CD14-positive monocyte (primary cell): Measurements from ENCODE around the gene IL18BP. TPM values are rescaled to one million over a fixed set of nuclear protein-coding genes. Genes with fewer than 3 reads are reported as not detected.

Experiments
- DNase-seq, 3 donors: peaks; one replicate each; pipeline ENCODE4 v3.0.0-alpha.2; 2011 to 2022
- H2AFZ ChIP-seq: 2 replicates; pipeline ENCODE4 v1.6.0; 2012; ENCODE audit warnings: mild to moderate bottlenecking, low read depth, low read length, inconsistent platforms; ENCODE audit not compliant: insufficient read depth, poor library complexity, severe bottlenecking
- H3K27ac ChIP-seq, 2 donors: 1 replicate in 1 of 2; 2 replicates in 1 of 2; pipeline ENCODE4 v1.5.1; 2012 to 2013; ENCODE audit warnings: low read length in 2 of 2, control low read depth in 1 of 2, inconsistent platforms in 1 of 2, low read depth in 1 of 2, mild to moderate bottlenecking in 1 of 2
- H3K27me3 ChIP-seq, 2 donors: one replicate each; pipeline versions ENCODE4 v1.6.0 to v1.6.1; 2011 to 2013; ENCODE audit warnings: low read length in 2 of 2; ENCODE audit not compliant: control insufficient read depth in 2 of 2, insufficient read depth in 2 of 2
- H3K36me3 ChIP-seq, 2 donors: replicated peaks in 1 of 2; 1 replicate in 1 of 2; 2 replicates in 1 of 2; pipeline versions ENCODE4 v1.5.1 to v1.6.1; 2012 to 2013; ENCODE audit warnings: low read length in 2 of 2, control low read depth in 1 of 2, inconsistent platforms in 1 of 2, mild to moderate bottlenecking in 1 of 2; ENCODE audit not compliant: insufficient read depth in 2 of 2, control insufficient read depth in 1 of 2
- H3K4me1 ChIP-seq, 2 donors: 1 replicate in 1 of 2; 2 replicates in 1 of 2; pipeline versions ENCODE4 v1.5.1 to v1.6.1; 2012 to 2013; ENCODE audit warnings: low read length in 2 of 2, control low read depth in 1 of 2, inconsistent platforms in 1 of 2, mild to moderate bottlenecking in 1 of 2, moderate library complexity in 1 of 2; ENCODE audit not compliant: insufficient read depth in 2 of 2, control insufficient read depth in 1 of 2
- H3K4me2 ChIP-seq: replicated peaks from 2 replicates; pipeline ENCODE3; 2012; ENCODE audit warnings: low read length, moderate library complexity, mild to moderate bottlenecking; ENCODE audit not compliant: poor library complexity, severe bottlenecking; ENCODE audit errors: extremely low read depth
- H3K4me3 ChIP-seq, 3 experiments: fragments of 200-600 bp in 1 of 3; sonication (generic) in 1 of 3; replicated peaks in 1 of 3; 1 replicate in 2 of 3; 2 replicates in 1 of 3; pipeline ENCODE4 v1.5.1; 2011 to 2013; ENCODE audit warnings: low read length in 3 of 3, mild to moderate bottlenecking in 3 of 3, control low read depth in 2 of 3, low read depth in 2 of 3, inconsistent platforms in 1 of 3, moderate library complexity in 1 of 3
- H3K79me2 ChIP-seq: 2 replicates; pipeline ENCODE4 v1.6.0; 2012; ENCODE audit warnings: mild to moderate bottlenecking, control low read depth, inconsistent platforms, low read length, moderate library complexity; ENCODE audit not compliant: insufficient read depth
- H3K9ac ChIP-seq: 2 replicates; pipeline ENCODE4 v1.6.0; 2017; ENCODE audit warnings: low read length, mild to moderate bottlenecking; ENCODE audit not compliant: insufficient read depth, poor library complexity, severe bottlenecking
- H3K9me3 ChIP-seq, 2 donors: replicated peaks in 1 of 2; 1 replicate in 1 of 2; 2 replicates in 1 of 2; pipeline versions ENCODE4 v1.5.1 to v1.6.1; 2012 to 2013; ENCODE audit warnings: low read length in 2 of 2, control low read depth in 1 of 2; ENCODE audit not compliant: control insufficient read depth in 1 of 2, insufficient read depth in 1 of 2
- H4K20me1 ChIP-seq: 2 replicates; pipeline ENCODE4 v1.6.0; 2012; ENCODE audit warnings: mild to moderate bottlenecking, low read length, control low read depth, moderate library complexity; ENCODE audit not compliant: insufficient read depth
- H3K27ac Mint-ChIP-seq, 7 donors: one replicate each; pipeline ENCODE4 v1.8.0; 2020; ENCODE audit warnings: mild to moderate bottlenecking in 7 of 7, mixed read lengths in 7 of 7, moderate library complexity in 6 of 7, inconsistent platforms in 2 of 7
- H3K27me3 Mint-ChIP-seq, 3 donors: one replicate each; pipeline ENCODE4 v1.8.0; 2021 to 2022; ENCODE audit warnings: low read depth in 3 of 3, mild to moderate bottlenecking in 3 of 3, mixed read lengths in 3 of 3, moderate library complexity in 3 of 3, inconsistent platforms in 1 of 3
- H3K36me3 Mint-ChIP-seq, 2 donors: one replicate each; pipeline ENCODE4 v1.8.0; 2020; ENCODE audit warnings: mixed read lengths in 2 of 2, inconsistent platforms in 1 of 2, mild to moderate bottlenecking in 1 of 2
- H3K4me1 Mint-ChIP-seq: one replicate; pipeline ENCODE4 v1.8.0; 2020; ENCODE audit warnings: mild to moderate bottlenecking, mixed read lengths
- H3K4me3 Mint-ChIP-seq, 2 donors: one replicate each; pipeline ENCODE4 v1.8.0; 2020; ENCODE audit warnings: mild to moderate bottlenecking in 2 of 2, mixed read lengths in 2 of 2, moderate library complexity in 1 of 2
- H3K9me3 Mint-ChIP-seq, 7 donors: one replicate each; pipeline ENCODE4 v1.8.0; 2020 to 2022; ENCODE audit warnings: mixed read lengths in 7 of 7, mild to moderate bottlenecking in 6 of 7, moderate library complexity in 6 of 7, inconsistent platforms in 2 of 7
- WGBS: methylation state at CpG from one replicate; pipeline ENCODE4 v1.1.5; 2013; ENCODE audit warnings: missing lambda C conversion rate; ENCODE audit not compliant: insufficient coverage; 5-methylcytosine and 5-hydroxymethylcytosine counted together
- intact Hi-C, 2 donors: fragments of 100-400 bp; cut with micrococcal nuclease; formaldehyde crosslinking; loops; one replicate each; pipeline versions ENCODE4 v1.15.0 to v1.15.1; 2023
- polyA plus RNA-seq, 3 donors: library from polyadenylated mRNA; depleted of rRNA in 1 of 3; unstranded in 2 of 3; stranded (reverse) in 1 of 3; fragments of 300-500 nt in 2 of 3; fragments of >200 nt in 1 of 3; fragmentation: Illumina TruSeq in 2 of 3; gene quantifications; 1 replicate in 2 of 3; 2 replicates in 1 of 3; pipeline ENCODE4 v1.2.3, GENCODE V29; 2012 to 2021
- TF ChIP-seq, protein P1 (sequence below): fragments of 200-600 bp; IDR thresholded peaks from one replicate; pipeline ENCODE4 v1.8.0; 2022; ENCODE audit warnings: antibody characterized with exemption, mild to moderate bottlenecking

IL18BP gene
- polyA plus RNA-seq, 3 donors: 7.4 to 32.3 (median 8.3) TPM

DNA sequence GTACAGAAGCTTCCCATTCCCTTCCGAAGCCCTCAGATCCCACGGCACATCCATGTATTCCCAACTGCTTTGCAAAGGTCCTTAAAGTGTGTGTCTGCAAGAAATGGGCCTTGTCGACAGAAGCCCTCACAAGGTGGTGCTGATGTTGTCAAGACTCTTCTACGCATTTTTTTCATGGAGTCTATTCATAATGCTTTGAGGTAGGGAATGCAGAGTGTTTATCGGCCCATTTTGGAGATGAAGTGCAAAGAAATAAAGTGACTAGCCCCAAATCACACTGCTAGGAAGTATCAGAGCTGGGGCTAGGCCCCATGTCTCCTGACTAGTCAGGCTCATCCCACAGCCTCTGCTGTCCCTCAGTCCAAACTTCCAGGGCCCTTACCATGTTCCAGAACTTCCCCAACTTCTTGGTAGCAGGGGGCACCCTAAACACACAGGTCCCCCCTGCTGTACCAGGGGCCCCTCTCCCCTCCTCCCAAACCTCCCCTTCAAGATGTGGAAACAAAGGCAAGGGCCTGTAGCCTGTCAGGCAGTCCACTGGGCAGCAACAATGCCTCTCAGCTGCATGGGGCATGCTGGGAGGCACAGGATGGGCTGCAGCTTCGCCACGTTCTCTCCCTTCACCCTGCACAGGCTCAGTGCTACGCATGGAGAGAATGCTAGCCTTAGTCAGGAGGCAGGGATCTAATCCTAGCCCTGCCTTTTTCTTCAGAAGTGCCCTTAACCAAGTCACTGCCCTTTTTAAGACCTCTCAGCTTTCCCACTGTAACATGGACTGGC, 7.8 kb downstream of the IL18BP start:
- no peaks in the 10 kb centered on the region for H3K9me3 ChIP-seq
- peak overlapping the region in 4 of 7 donors; percentile 41 to 79 (median 67) for H3K27ac Mint-ChIP-seq
- TF ChIP-seq, protein P1, sequence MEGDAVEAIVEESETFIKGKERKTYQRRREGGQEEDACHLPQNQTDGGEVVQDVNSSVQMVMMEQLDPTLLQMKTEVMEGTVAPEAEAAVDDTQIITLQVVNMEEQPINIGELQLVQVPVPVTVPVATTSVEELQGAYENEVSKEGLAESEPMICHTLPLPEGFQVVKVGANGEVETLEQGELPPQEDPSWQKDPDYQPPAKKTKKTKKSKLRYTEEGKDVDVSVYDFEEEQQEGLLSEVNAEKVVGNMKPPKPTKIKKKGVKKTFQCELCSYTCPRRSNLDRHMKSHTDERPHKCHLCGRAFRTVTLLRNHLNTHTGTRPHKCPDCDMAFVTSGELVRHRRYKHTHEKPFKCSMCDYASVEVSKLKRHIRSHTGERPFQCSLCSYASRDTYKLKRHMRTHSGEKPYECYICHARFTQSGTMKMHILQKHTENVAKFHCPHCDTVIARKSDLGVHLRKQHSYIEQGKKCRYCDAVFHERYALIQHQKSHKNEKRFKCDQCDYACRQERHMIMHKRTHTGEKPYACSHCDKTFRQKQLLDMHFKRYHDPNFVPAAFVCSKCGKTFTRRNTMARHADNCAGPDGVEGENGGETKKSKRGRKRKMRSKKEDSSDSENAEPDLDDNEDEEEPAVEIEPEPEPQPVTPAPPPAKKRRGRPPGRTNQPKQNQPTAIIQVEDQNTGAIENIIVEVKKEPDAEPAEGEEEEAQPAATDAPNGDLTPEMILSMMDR: no peak
- H3K27me3 Mint-ChIP-seq: no peaks in the 10 kb centered on the region
- intact Hi-C loops: no loop called here
- no peak for DNase-seq
- WGBS: 99% methylated on average over 6 of the region's 8 CpGs
- no peak overlapping the region for H2AFZ ChIP-seq
- H3K9me3 Mint-ChIP-seq: peaks cover 0 to 1% (median 0%) of the 10 kb centered on the region in 7 donors
- no peaks in the 10 kb centered on the region for H3K4me1 ChIP-seq
- peaks cover 96 to 97% of the 10 kb centered on the region in 2 donors for H3K36me3 Mint-ChIP-seq
- H3K4me1 Mint-ChIP-seq: no peaks in the 10 kb centered on the region
- H3K79me2 ChIP-seq: peaks cover 3% of the 10 kb centered on the region
- H3K27me3 ChIP-seq: no peaks in the 10 kb centered on the region
- no peak overlapping the region for H3K4me3 Mint-ChIP-seq
- no peak overlapping the region for H3K27ac ChIP-seq
- peaks cover 60% of the 10 kb centered on the region for H4K20me1 ChIP-seq
- peaks cover 99 to 100% of the 10 kb centered on the region in 2 donors for H3K36me3 ChIP-seq
- no peak overlapping the region for H3K4me3 ChIP-seq
- no peak overlapping the region for H3K9ac ChIP-seq
- H3K4me2 ChIP-seq: no peak overlapping the region

DNA sequence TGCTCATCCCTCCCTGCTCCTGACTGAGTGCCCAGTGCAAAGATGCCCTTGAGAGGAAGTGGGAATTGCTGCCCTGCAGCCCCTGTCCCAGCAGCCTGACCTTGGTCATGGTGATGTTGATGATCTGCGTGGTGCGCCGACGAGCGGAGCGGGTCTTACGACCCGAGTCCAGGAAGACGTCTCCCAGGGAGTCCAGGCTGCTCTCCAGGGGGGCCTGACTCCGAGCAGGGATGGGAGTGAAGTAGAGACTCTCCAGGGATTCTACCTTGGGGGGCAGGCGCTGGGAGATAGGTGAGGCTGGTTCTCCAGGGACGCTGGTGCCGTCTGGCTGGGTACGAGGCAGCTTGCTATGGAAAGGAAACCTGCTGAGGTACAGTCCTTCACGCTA, 8.4 kb downstream of the IL18BP start:
- H3K4me3 ChIP-seq: no peak overlapping the region
- no peaks in the 10 kb centered on the region for H3K4me1 ChIP-seq
- H4K20me1 ChIP-seq: peaks cover 61% of the 10 kb centered on the region
- no peaks in the 10 kb centered on the region for H3K27me3 ChIP-seq
- peaks cover 94 to 97% of the 10 kb centered on the region in 2 donors for H3K36me3 Mint-ChIP-seq
- H3K9ac ChIP-seq: no peak overlapping the region
- no peak overlapping the region for H2AFZ ChIP-seq
- WGBS: 94% methylated on average over 10 of the region's 15 CpGs
- H3K79me2 ChIP-seq: peaks cover 3% of the 10 kb centered on the region
- no peak for DNase-seq
- TF ChIP-seq, protein P1: no peak
- peaks cover 99 to 100% of the 10 kb centered on the region in 2 donors for H3K36me3 ChIP-seq
- peaks cover 0 to 2% (median 0%) of the 10 kb centered on the region in 7 donors for H3K9me3 Mint-ChIP-seq
- H3K4me3 Mint-ChIP-seq: no peak overlapping the region
- no peaks in the 10 kb centered on the region for H3K4me1 Mint-ChIP-seq
- H3K9me3 ChIP-seq: no peaks in the 10 kb centered on the region
- intact Hi-C loops: no loop called here
- no peak overlapping the region for H3K4me2 ChIP-seq
- H3K27me3 Mint-ChIP-seq: no peaks in the 10 kb centered on the region
- no peak overlapping the region for H3K27ac ChIP-seq
- peak overlapping the region in 5 of 7 donors; percentile 7 to 55 (median 41) for H3K27ac Mint-ChIP-seq
